Subcutaneous abdominal adipose tissue (tissue), 5 donors: ENCODE data around the gene GLRX.

Experiments used
- H3K27ac ChIP-seq: one replicate; pipeline ENCODE4 v1.7.0; 2013; ENCODE audit warnings: low read depth, mild to moderate bottlenecking, inconsistent platforms, low read length, moderate library complexity
- H3K27me3 ChIP-seq, 5 donors: one replicate each; pipeline ENCODE4 v1.7.0; 2013; ENCODE audit warnings: low read length in 5 of 5, inconsistent platforms in 1 of 5; ENCODE audit not compliant: control insufficient read depth in 5 of 5, insufficient read depth in 4 of 5
- H3K36me3 ChIP-seq, 5 donors: one replicate each; pipeline ENCODE4 v1.7.0; 2013; ENCODE audit warnings: low read length in 5 of 5; ENCODE audit not compliant: control insufficient read depth in 5 of 5, insufficient read depth in 5 of 5
- H3K4me1 ChIP-seq, 5 donors: one replicate each; pipeline ENCODE4 v1.7.0; 2013; ENCODE audit warnings: low read length in 5 of 5, mild to moderate bottlenecking in 3 of 5, moderate library complexity in 1 of 5; ENCODE audit not compliant: control insufficient read depth in 5 of 5, insufficient read depth in 5 of 5
- H3K4me3 ChIP-seq, 5 donors: one replicate each; pipeline ENCODE4 v1.7.0; 2013; ENCODE audit warnings: low read length in 5 of 5, low read depth in 1 of 5
- H3K9ac ChIP-seq, 5 donors: one replicate each; pipeline ENCODE4 v1.7.0; 2013; ENCODE audit warnings: low read length in 5 of 5, mild to moderate bottlenecking in 4 of 5, moderate library complexity in 3 of 5
- H3K9me3 ChIP-seq, 5 donors: one replicate each; pipeline ENCODE4 v1.7.0; 2013; ENCODE audit warnings: low read length in 5 of 5; ENCODE audit not compliant: control insufficient read depth in 5 of 5
- donor health status: healthy.
- donor health status: healthy.
- donor health status: healthy.
- donor health status: healthy.
- donor health status: healthy.

Gene GLRX

GRCh38 chr5:95801961-95802360 lies 20.6 kb downstream of the GLRX start:
- peaks cover 0 to 6% (median 0%) of the 10 kb centered on the region in 5 donors for H3K9me3 ChIP-seq
- no peaks in the 10 kb centered on the region for H3K27me3 ChIP-seq
- peaks cover 0 to 15% (median 4%) of the 10 kb centered on the region in 5 donors for H3K4me1 ChIP-seq
- peaks cover 0 to 3% (median 2%) of the 10 kb centered on the region in 5 donors for H3K36me3 ChIP-seq
- no peak overlapping the region for H3K27ac ChIP-seq
- no peak overlapping the region for H3K9ac ChIP-seq
- H3K4me3 ChIP-seq, result no peak overlapping the region

GRCh38 chr5:95801532-95801931 lies 21.0 kb downstream of the GLRX start:
- Histone ChIP-seq H3K9me3 (peaks cover 0 to 6% (median 0%) of the 10 kb centered on the region in 5 donors), H3K36me3 (peaks cover 0 to 7% (median 2%) of the 10 kb centered on the region in 5 donors), H3K9ac (peak overlapping the region in 1 of 5 donors; percentile 29), H3K27ac (no peak overlapping the region), H3K4me1 (peaks cover 0 to 15% (median 4%) of the 10 kb centered on the region in 5 donors), H3K27me3 (no peaks in the 10 kb centered on the region), H3K4me3 (no peak overlapping the region)

DNA sequence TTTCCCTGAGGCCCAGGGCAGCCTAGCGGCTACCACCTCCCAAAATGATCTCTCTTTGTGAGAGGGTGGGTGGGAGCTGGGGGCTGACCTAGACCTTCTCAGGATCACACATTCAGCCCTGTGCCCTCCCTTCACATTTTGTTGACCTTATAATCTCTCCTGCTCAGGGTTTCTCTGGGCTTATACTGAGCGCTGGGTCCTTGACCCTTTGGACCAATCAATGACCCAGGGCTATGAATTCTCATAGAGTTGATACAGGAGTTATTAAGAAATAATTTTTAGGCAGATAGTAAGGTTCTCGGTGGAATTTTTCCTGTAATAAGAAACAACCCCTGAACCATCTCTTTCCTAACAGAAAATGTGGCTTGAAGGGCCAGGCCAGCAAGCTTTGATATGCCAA lies 22.0 kb downstream of the GLRX start:
- Histone ChIP-seq H3K4me1 (peaks cover 0 to 15% (median 4%) of the 10 kb centered on the region in 5 donors), H3K27ac (no peak overlapping the region), H3K9me3 (peaks cover 0 to 6% (median 0%) of the 10 kb centered on the region in 5 donors), H3K36me3 (peaks cover 0 to 8% (median 3%) of the 10 kb centered on the region in 5 donors), H3K27me3 (no peaks in the 10 kb centered on the region), H3K9ac (no peak overlapping the region), H3K4me3 (no peak overlapping the region)

- no peaks in the 10 kb centered on the region for H3K9me3 ChIP-seq
- H3K27ac ChIP-seq, result no peak overlapping the region
- H3K9ac ChIP-seq, result no peak overlapping the region
- H3K27me3 ChIP-seq, result no peaks in the 10 kb centered on the region
- peaks cover under 1 to 10% (median 4%) of the 10 kb centered on the region in 5 donors for H3K36me3 ChIP-seq
- H3K4me1 ChIP-seq, result peaks cover 0 to 15% (median 4%) of the 10 kb centered on the region in 5 donors
- no peak overlapping the region for H3K4me3 ChIP-seq
Observed at GRCh38 chr5:95799191-95799835, 23.2 kb downstream of the GLRX start.

DNA sequence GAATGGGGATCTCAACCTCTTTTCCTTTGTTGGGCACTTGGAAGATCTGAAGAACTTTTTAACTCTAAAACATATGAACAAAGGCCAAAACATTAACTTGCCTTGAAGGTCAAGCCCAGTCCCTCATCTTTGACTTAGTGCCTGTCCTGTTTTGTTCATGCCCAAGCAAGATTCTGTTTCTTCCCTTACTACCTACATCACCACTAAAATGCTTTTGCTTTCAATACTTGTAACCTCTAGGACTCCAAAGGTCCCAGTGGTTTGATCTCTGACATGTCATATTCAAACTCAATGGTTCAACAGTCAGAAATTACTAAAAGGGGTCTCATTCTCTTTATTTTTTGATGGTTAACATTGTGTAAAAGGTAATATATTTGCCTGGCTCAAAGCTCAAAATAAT lies 24.0 kb downstream of the GLRX start:
- H3K4me3 ChIP-seq, result no peak overlapping the region

GRCh38 chr5:95798048-95798447 lies 24.5 kb downstream of the GLRX start:
- Histone ChIP-seq H3K36me3 (peaks cover 2 to 19% (median 13%) of the 10 kb centered on the region in 5 donors), H3K9ac (no peak overlapping the region), H3K27me3 (no peaks in the 10 kb centered on the region), H3K4me1 (peaks cover 0 to 15% (median 4%) of the 10 kb centered on the region in 5 donors), H3K9me3 (no peaks in the 10 kb centered on the region), H3K4me3 (no peak overlapping the region), H3K27ac (no peak overlapping the region)

More for the DNA sequence above, 24.0 kb downstream of the GLRX start:
- Histone ChIP-seq H3K9ac (no peak overlapping the region), H3K27ac (no peak overlapping the region), H3K4me1 (peaks cover 0 to 15% (median 4%) of the 10 kb centered on the region in 5 donors), H3K36me3 (peaks cover 2 to 17% (median 10%) of the 10 kb centered on the region in 5 donors), H3K27me3 (no peaks in the 10 kb centered on the region), H3K9me3 (no peaks in the 10 kb centered on the region)

- Histone ChIP-seq H3K9ac (no peak overlapping the region), H3K9me3 (no peaks in the 10 kb centered on the region), H3K36me3 (peaks cover 2 to 23% (median 13%) of the 10 kb centered on the region in 5 donors), H3K4me3 (no peak overlapping the region), H3K27me3 (no peaks in the 10 kb centered on the region), H3K4me1 (peaks cover 0 to 15% (median 4%) of the 10 kb centered on the region in 5 donors), H3K27ac (no peak overlapping the region)
Observed at GRCh38 chr5:95797301-95797700, 25.2 kb downstream of the GLRX start.

DNA sequence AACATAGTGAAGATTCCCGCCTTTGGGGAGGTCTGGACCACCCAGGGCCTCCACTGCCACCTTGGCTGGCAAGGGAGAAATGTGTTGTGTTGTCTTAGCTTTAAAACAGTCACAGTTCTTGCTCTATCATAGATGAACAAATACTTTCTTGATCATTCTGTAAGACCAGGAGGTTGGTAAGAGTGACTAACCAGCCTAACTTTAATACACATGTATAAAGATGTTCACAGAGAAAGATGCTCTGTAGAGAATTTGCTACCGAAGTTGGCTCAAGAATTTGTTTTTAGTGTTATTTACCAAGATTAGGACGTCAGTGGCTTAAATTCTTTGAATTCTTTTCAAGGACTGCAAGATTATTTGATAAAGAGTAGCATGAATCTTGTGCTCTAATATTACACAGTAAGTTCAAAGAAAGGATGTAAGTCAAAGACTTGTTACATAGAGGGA lies 28.4 kb downstream of the GLRX start:
- H3K27me3 ChIP-seq, result no peaks in the 10 kb centered on the region
- no peak overlapping the region for H3K27ac ChIP-seq
- peaks cover 0 to 2% (median 0%) of the 10 kb centered on the region in 5 donors for H3K4me1 ChIP-seq
- H3K36me3 ChIP-seq, result peaks cover 8 to 39% (median 28%) of the 10 kb centered on the region in 5 donors
- no peak overlapping the region for H3K9ac ChIP-seq
- H3K4me3 ChIP-seq, result no peak overlapping the region
- no peaks in the 10 kb centered on the region for H3K9me3 ChIP-seq

DNA sequence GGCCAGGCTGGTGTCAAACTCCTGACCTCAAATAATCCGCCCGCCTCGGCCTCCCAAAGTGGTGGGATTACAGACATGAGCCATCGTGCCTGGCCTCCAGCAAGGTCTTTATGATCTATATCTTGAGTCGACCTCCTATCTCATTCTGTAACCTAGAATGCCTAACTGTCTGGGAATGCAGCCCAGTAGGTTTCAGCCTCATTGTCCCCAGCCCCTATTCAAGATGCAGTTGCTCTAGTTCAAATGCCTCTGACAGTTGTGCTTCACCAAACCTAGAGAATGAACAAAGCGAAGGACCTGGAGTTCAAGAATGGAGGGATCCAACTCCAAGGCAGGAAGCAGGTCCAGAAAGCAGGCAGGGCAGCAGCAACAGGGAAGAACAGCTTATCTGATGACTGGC lies 30.8 kb downstream of the GLRX start:
- H3K9me3 ChIP-seq, result no peaks in the 10 kb centered on the region
- H3K4me3 ChIP-seq, result no peak overlapping the region
- H3K27me3 ChIP-seq, result no peaks in the 10 kb centered on the region
- no peak overlapping the region for H3K27ac ChIP-seq
- H3K4me1 ChIP-seq, result peaks cover 0 to 3% (median 0%) of the 10 kb centered on the region in 5 donors
- no peak overlapping the region for H3K9ac ChIP-seq
- peaks cover 10 to 55% (median 43%) of the 10 kb centered on the region in 5 donors for H3K36me3 ChIP-seq

- Histone ChIP-seq H3K4me3 (no peak overlapping the region), H3K36me3 (peaks cover 10 to 43% (median 33%) of the 10 kb centered on the region in 5 donors), H3K9me3 (no peaks in the 10 kb centered on the region), H3K27me3 (no peaks in the 10 kb centered on the region), H3K27ac (no peak overlapping the region), H3K4me1 (peaks cover 0 to 15% (median 0%) of the 10 kb centered on the region in 5 donors), H3K9ac (no peak overlapping the region)
Observed at GRCh38 chr5:95788493-95788892, 34.0 kb downstream of the GLRX start.
